Endothelial cell of umbilical vein (primary cell): ENCODE results near the gene MARCHF11.

Experiments used
- CTCF ChIP-seq, 2 donors: IDR thresholded peaks; 1 replicate in 1 of 2; 2 replicates in 1 of 2; pipeline ENCODE4 v1.5.1; 2011; ENCODE audit warnings: low read length in 2 of 2, mild to moderate bottlenecking in 2 of 2, moderate library complexity in 2 of 2, control low read depth in 1 of 2, inconsistent platforms in 1 of 2, low read depth in 1 of 2; ENCODE audit not compliant: insufficient read depth in 1 of 2; ENCODE audit errors: extremely low read depth in 1 of 2
- EZH2 ChIP-seq: IDR thresholded peaks from 2 replicates; pipeline ENCODE4 v1.6.1; 2012; ENCODE audit warnings: borderline replicate concordance, low read depth, mild to moderate bottlenecking, moderate library complexity, low read length, inconsistent platforms; ENCODE audit not compliant: severe bottlenecking
- POLR2A ChIP-seq: IDR thresholded peaks from 2 replicates; pipeline ENCODE4 v1.6.1; 2012; ENCODE audit warnings: low read depth, mild to moderate bottlenecking, control low read depth, low read length
- POLR2AphosphoS5 ChIP-seq: IDR thresholded peaks from 2 replicates; pipeline ENCODE4 v1.6.1; 2012; ENCODE audit warnings: low read depth, mild to moderate bottlenecking, control low read depth, low read length, moderate library complexity; ENCODE audit not compliant: insufficient read depth

- TF ChIP-seq CTCF (IDR thresholded peaks at IDR 0.05; ENCODE audit: extremely low read depth in 1 of 2, insufficient read depth in 1 of 2, low read depth in 1 of 2, low read length in 2 of 2): no peak
- TF ChIP-seq EZH2: no peak
- TF ChIP-seq POLR2AphosphoS5: no peak
- no peak for TF ChIP-seq POLR2A
Measured at GRCh38 chr5:16067415-16067814, 112.2 kb downstream of the MARCHF11 start.
